Vagina (tissue), 2 donors: ENCODE data around the gene BNIP1. TPM values are rescaled to one million over a fixed set of nuclear protein-coding genes. Genes with fewer than 3 reads are reported as not detected.

Experiments
- DNase-seq, 2 donors: peaks; one replicate each; pipeline ENCODE4 v3.0.0-alpha.2; 2017; ENCODE audit errors: extremely low spot score in 2 of 2
- H3K27ac ChIP-seq: fragments of 200-600 bp; sonication (generic); one replicate; pipeline ENCODE4 v1.5.1; 2019
- H3K27me3 ChIP-seq: fragments of 200-600 bp; sonication (generic); one replicate; pipeline ENCODE4 v1.5.1; 2019
- H3K36me3 ChIP-seq, 2 donors: fragments of 200-600 bp; sonication (generic); one replicate each; pipeline ENCODE4 v1.5.1; 2017 to 2019
- H3K4me1 ChIP-seq: fragments of 200-600 bp; sonication (generic); one replicate; pipeline ENCODE4 v1.5.1; 2019
- H3K4me3 ChIP-seq, 2 donors: fragments of 200-600 bp; sonication (generic); 1 replicate in 1 of 2; 2 replicates in 1 of 2; pipeline ENCODE4 v1.5.1; 2016 to 2019
- H3K9me3 ChIP-seq: fragments of 200-600 bp; sonication (generic); one replicate; pipeline ENCODE4 v1.5.1; 2019
- CTCF ChIP-seq, 3 experiments: fragments of 450-650 bp in 2 of 3; fragments of 200-600 bp in 1 of 3; sonication (generic) in 1 of 3; IDR thresholded peaks; one replicate each; pipeline ENCODE4 v1.5.1; 2017 to 2019; ENCODE audit warnings: antibody characterized with exemption in 3 of 3, mild to moderate bottlenecking in 2 of 3, moderate library complexity in 2 of 3
- POLR2A ChIP-seq, 2 donors: fragments of 450-650 bp; IDR thresholded peaks; one replicate each; pipeline ENCODE4 v1.6.1; 2017; ENCODE audit warnings: antibody characterized with exemption in 2 of 2, mild to moderate bottlenecking in 2 of 2, moderate library complexity in 2 of 2
- POLR2AphosphoS5 ChIP-seq, 2 donors: sonication (generic); formaldehyde crosslinking; IDR thresholded peaks; one replicate each; pipeline ENCODE4 v1.9.0; 2017; ENCODE audit warnings: antibody characterized with exemption in 2 of 2, mild to moderate bottlenecking in 2 of 2, low read depth in 1 of 2; ENCODE audit not compliant: insufficient read depth in 1 of 2
- intact Hi-C: fragments of 100-400 bp; cut with DNase I; formaldehyde crosslinking; loops from one replicate; pipeline ENCODE4 v1.15.1; 2023
- total RNA-seq: library from RNA; depleted of rRNA; stranded (reverse); fragments of >200 nt; gene quantifications from one replicate; pipeline ENCODE4 v1.2.3, GENCODE V29; 2016

Gene BNIP1
- total RNA-seq, 1 donor from 2014 or later: 12.5 TPM

GRCh38 chr5:173191561-173191960, 47.2 kb downstream of the BNIP1 start:
- intact Hi-C loops: no loop called here
- no peak overlapping the region for H3K27ac ChIP-seq
- H3K4me3 ChIP-seq: no peak overlapping the region
- TF ChIP-seq POLR2AphosphoS5 (IDR thresholded peaks at IDR 0.05; ENCODE audit: insufficient read depth in 1 of 2, low read depth in 1 of 2) (no peak), POLR2A (IDR thresholded peaks at IDR 0.05) (no peak), CTCF (IDR thresholded peaks at IDR 0.05) (no peak)
- H3K9me3 ChIP-seq: no peaks in the 10 kb centered on the region
- DNase-seq: no peak
- H3K36me3 ChIP-seq: no peaks in the 10 kb centered on the region
- no peaks in the 10 kb centered on the region for H3K27me3 ChIP-seq
- H3K4me1 ChIP-seq: no peaks in the 10 kb centered on the region

- Histone ChIP-seq H3K9me3 (no peaks in the 10 kb centered on the region), H3K4me1 (no peaks in the 10 kb centered on the region)
These were observed 48.2 kb downstream of the BNIP1 start for GRCh38 chr5:173192561-173192960.

GRCh38 chr5:173196133-173196952, 52.0 kb downstream of the BNIP1 start:
- Histone ChIP-seq H3K4me3 (no peak overlapping the region), H3K27me3 (no peaks in the 10 kb centered on the region), H3K36me3 (no peaks in the 10 kb centered on the region), H3K4me1 (no peaks in the 10 kb centered on the region), H3K27ac (no peak overlapping the region), H3K9me3 (no peaks in the 10 kb centered on the region)
- TF ChIP-seq CTCF (IDR thresholded peaks at IDR 0.05): no peak
- TF ChIP-seq POLR2A (IDR thresholded peaks at IDR 0.05): no peak
- no peak for TF ChIP-seq POLR2AphosphoS5 (IDR thresholded peaks at IDR 0.05; ENCODE audit: insufficient read depth in 1 of 2, low read depth in 1 of 2)
- no peak for DNase-seq
- intact Hi-C loops: no loop called here

More at GRCh38 chr5:173192561-173192960, 48.2 kb downstream of the BNIP1 start:
- DNase-seq: no peak
- Histone ChIP-seq H3K27me3 (no peaks in the 10 kb centered on the region), H3K36me3 (no peaks in the 10 kb centered on the region), H3K4me3 (no peak overlapping the region), H3K27ac (no peak overlapping the region)
- intact Hi-C loops: no loop called here
- TF ChIP-seq POLR2AphosphoS5 (IDR thresholded peaks at IDR 0.05; ENCODE audit: insufficient read depth in 1 of 2, low read depth in 1 of 2): no peak

DNA sequence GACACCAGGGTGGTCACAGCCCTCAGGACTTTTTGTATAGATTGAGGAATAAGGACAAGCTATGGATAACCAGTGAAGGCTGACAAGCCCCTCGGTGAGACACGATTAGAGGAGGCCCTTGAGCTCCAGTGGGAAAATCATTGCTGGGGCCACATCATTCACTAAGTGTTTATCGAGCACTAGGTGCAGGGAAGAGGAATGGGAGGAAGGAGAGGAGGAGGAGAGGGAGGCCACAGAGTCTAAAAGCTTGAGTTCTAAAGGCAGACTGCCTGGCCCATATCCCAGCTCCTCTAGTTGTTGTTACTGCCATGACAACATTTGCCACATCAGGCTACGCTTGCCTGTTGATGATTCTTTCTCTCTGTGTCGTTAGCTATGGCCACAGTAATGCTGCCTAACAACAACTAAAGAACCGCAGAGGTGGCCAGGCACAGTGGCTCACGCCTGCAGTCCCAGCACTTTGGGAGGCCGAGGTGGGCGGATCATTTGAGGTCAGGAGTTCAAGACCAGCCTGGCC, 53.1 kb downstream of the BNIP1 start:
- Histone ChIP-seq H3K36me3 (no peaks in the 10 kb centered on the region), H3K4me1 (no peaks in the 10 kb centered on the region), H3K27ac (no peak overlapping the region), H3K9me3 (no peaks in the 10 kb centered on the region), H3K27me3 (no peaks in the 10 kb centered on the region), H3K4me3 (no peak overlapping the region)
- TF ChIP-seq POLR2AphosphoS5 (IDR thresholded peaks at IDR 0.05; ENCODE audit: insufficient read depth in 1 of 2, low read depth in 1 of 2): no peak
- TF ChIP-seq POLR2A (IDR thresholded peaks at IDR 0.05): no peak
- no peak for TF ChIP-seq CTCF (IDR thresholded peaks at IDR 0.05)
- intact Hi-C loops: no loop called here
- DNase-seq: no peak

GRCh38 chr5:173198049-173198448, 53.7 kb downstream of the BNIP1 start:
- Histone ChIP-seq H3K4me1 (no peaks in the 10 kb centered on the region), H3K27ac (no peak overlapping the region), H3K9me3 (no peaks in the 10 kb centered on the region), H3K27me3 (no peaks in the 10 kb centered on the region), H3K36me3 (no peaks in the 10 kb centered on the region), H3K4me3 (no peak overlapping the region)
- DNase-seq: no peak
- intact Hi-C loops: no loop called here
- TF ChIP-seq POLR2AphosphoS5 (IDR thresholded peaks at IDR 0.05; ENCODE audit: insufficient read depth in 1 of 2, low read depth in 1 of 2) (no peak), CTCF (IDR thresholded peaks at IDR 0.05) (no peak), POLR2A (IDR thresholded peaks at IDR 0.05) (no peak)
